ENCODE data around the gene HOXC5. TPM values are rescaled to one million over a fixed set of nuclear protein-coding genes. Genes with fewer than 3 reads are reported as not detected.

The HOXC5 gene
- total RNA-seq, 2 donors from 2014 or later: not detected

DNA sequence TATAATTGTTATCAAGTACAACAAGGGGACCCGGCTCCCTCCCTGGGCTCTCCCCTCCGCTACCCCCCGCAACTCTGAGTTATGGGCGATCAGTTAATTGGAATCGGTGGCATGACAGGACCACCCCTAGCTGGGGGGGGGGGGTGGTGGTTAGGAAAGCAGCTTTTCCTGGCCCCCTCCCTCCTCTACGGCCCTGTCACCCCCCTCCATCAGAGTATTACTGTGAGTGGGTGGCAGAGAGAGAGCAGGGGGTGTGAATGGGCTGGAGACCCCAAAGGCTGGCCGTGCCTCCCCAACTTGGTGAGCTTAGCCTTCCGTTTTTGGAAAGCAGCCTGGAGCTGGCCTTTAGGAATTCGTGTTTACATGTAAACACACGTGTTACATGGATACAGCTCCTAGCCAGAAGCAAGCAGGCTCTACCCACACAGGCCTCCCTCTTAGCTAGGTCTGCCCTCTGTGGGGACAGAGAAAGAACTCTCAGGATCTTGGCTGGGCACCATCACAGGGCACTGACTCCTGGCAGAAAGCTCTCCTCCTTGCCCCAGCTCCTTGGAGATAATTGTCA is 19.7 kb downstream of the HOXC5 start:
- Mint-ChIP-seq H3K4me1 (ENCODE audit: low read depth in 2 of 2) (peaks cover 40 to 44% of the 10 kb centered on the region in 2 donors), H3K27ac (peak overlapping the region; percentile 60 to 73), H3K27me3 (peaks cover 53 to 61% of the 10 kb centered on the region in 2 donors), H3K36me3 (peaks cover 7% of the 10 kb centered on the region), H3K4me3 (peak overlapping the region; percentile 81), H3K9me3 (no peaks in the 10 kb centered on the region)
- no peak for DNase-seq (ENCODE audit: low spot score)
- ATAC-seq: peak in 1 of 2 donors; percentile 17

DNA sequence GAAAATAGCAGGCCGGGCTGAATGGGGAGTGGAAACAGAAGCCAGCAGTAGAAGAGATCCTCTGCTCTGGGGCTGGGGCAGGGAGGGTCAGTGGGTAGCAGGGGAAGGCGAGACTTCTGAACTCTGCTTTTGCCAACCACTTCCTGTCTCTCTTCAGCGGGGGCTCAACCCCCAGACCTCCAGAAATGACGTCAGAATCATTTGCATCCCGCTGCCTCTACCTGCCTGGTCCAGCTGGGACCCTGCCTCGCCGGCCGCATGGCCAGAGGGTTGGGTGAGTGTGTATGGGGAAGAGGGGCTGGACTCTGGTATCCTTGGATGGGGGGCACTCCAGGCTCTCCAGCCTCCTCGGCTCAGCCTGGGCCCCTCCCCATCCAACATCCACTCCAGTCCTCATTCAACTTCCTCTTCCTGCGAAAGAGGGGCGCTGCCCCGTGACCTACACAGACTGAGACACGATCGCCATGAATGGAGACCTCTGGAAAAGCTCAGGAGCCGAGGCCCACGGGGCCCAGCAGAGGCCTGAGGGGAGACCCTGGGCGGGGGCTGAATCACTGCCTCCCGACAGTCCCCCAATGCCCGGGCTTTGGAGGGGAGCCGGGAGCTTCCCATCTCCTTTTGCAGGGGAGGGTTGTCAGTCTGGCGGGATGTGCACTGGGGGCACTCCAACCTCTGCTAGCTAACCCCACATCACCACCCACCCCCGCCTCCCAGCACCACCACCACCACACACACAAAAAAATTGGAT is 20.3 kb downstream of the HOXC5 start:
- H3K4me1 Mint-ChIP-seq (ENCODE audit: low read depth in 2 of 2): peaks cover 40 to 44% of the 10 kb centered on the region in 2 donors
- H3K27me3 Mint-ChIP-seq: peaks cover 49 to 55% of the 10 kb centered on the region in 2 donors
- peak overlapping the region; percentile 81 for H3K4me3 Mint-ChIP-seq
- peaks cover 7% of the 10 kb centered on the region for H3K36me3 Mint-ChIP-seq
- ATAC-seq (peak; percentile 69 to 80), DNase-seq (ENCODE audit: low spot score) (no peak)
- no peaks in the 10 kb centered on the region for H3K9me3 Mint-ChIP-seq
- H3K27ac Mint-ChIP-seq: peak overlapping the region; percentile 60 to 73

DNA sequence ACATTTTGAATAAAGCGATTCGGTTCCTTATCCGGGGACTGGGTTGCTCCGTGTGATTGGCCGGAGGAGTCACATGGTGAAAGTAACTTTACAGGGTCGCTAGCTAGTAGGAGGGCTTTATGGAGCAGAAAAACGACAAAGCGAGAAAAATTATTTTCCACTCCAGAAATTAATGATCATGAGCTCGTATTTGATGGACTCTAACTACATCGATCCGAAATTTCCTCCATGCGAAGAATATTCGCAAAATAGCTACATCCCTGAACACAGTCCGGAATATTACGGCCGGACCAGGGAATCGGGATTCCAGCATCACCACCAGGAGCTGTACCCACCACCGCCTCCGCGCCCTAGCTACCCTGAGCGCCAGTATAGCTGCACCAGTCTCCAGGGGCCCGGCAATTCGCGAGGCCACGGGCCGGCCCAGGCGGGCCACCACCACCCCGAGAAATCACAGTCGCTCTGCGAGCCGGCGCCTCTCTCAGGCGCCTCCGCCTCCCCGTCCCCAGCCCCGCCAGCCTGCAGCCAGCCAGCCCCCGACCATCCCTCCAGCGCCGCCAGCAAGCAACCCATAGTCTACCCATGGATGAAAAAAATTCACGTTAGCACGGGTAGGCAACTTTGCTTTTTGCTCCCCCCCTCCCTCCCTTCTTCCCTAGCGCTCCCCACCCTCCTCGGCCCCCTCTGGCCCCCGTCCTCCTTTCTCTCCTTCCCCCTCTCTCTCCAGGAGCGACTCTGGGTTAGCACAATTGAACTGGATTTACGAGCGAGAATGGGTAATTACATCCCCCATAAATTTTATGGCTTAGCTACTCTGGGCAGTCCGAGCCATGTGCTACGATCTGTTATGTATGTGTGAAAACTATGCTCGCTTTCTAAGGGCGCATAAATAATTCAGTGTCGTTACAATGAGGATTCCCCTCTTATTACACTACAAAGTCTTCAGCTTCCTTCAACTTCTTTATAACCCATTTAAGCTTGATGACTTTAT is 21.2 kb downstream of the HOXC5 start, which contains the start of gene HOXC4:
HOXC4 (plus strand) TSS at position 85 of the 991 bp plus-strand sequence; CDS start at position 173, 88 bp downstream.
- DNase-seq (ENCODE audit: low spot score) (no peak), ATAC-seq (peak; percentile 70 to 74)
- peak within 1 kb of the TSS; percentile 73 for H3K27ac Mint-ChIP-seq
- H3K9me3 Mint-ChIP-seq: no peaks in the 10 kb centered on the region
- H3K36me3 Mint-ChIP-seq: peaks cover 7% of the 10 kb centered on the region
- H3K4me1 Mint-ChIP-seq (ENCODE audit: low read depth in 2 of 2): peaks cover 40 to 44% of the 10 kb centered on the region in 2 donors
- H3K27me3 Mint-ChIP-seq: peaks cover 49 to 55% of the 10 kb centered on the region in 2 donors
- H3K4me3 Mint-ChIP-seq: peak within 1 kb of the TSS; percentile 81

DNA sequence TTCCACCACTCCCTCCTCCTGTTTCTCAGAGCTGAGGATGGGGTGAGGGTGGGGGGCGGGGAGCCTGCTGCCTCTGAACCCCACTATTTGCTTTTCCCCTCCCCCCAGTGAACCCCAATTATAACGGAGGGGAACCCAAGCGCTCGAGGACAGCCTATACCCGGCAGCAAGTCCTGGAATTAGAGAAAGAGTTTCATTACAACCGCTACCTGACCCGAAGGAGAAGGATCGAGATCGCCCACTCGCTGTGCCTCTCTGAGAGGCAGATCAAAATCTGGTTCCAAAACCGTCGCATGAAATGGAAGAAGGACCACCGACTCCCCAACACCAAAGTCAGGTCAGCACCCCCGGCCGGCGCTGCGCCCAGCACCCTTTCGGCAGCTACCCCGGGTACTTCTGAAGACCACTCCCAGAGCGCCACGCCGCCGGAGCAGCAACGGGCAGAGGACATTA is 21.9 kb downstream of the HOXC5 start:
- peak overlapping the region; percentile 81 for H3K4me3 Mint-ChIP-seq
- H3K27ac Mint-ChIP-seq: peak overlapping the region; percentile 73
- peaks cover 5% of the 10 kb centered on the region for H3K36me3 Mint-ChIP-seq
- ATAC-seq: no peak
- no peak for DNase-seq (ENCODE audit: low spot score)
- peaks cover 48 to 55% of the 10 kb centered on the region in 2 donors for H3K27me3 Mint-ChIP-seq
- H3K4me1 Mint-ChIP-seq (ENCODE audit: low read depth in 2 of 2): peaks cover 38 to 42% of the 10 kb centered on the region in 2 donors
- H3K9me3 Mint-ChIP-seq: no peaks in the 10 kb centered on the region

DNA sequence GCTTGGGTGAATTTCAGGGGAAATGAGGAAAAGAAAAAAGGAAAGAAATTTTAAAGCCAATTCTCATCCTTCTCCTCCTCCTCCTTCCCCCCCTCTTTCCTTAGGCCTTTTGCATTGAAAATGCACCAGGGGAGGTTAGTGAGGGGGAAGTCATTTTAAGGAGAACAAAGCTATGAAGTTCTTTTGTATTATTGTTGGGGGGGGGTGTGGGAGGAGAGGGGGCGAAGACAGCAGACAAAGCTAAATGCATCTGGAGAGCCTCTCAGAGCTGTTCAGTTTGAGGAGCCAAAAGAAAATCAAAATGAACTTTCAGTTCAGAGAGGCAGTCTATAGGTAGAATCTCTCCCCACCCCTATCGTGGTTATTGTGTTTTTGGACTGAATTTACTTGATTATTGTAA is 22.7 kb downstream of the HOXC5 start:
- peaks cover 30 to 34% of the 10 kb centered on the region in 2 donors for H3K4me1 Mint-ChIP-seq (ENCODE audit: low read depth in 2 of 2)
- H3K9me3 Mint-ChIP-seq: no peaks in the 10 kb centered on the region
- no peak for DNase-seq (ENCODE audit: low spot score)
- H3K27ac Mint-ChIP-seq: no peak overlapping the region
- H3K27me3 Mint-ChIP-seq: peaks cover 46 to 51% of the 10 kb centered on the region in 2 donors
- H3K36me3 Mint-ChIP-seq: no peaks in the 10 kb centered on the region
- ATAC-seq: no peak
- H3K4me3 Mint-ChIP-seq: no peak overlapping the region

DNA sequence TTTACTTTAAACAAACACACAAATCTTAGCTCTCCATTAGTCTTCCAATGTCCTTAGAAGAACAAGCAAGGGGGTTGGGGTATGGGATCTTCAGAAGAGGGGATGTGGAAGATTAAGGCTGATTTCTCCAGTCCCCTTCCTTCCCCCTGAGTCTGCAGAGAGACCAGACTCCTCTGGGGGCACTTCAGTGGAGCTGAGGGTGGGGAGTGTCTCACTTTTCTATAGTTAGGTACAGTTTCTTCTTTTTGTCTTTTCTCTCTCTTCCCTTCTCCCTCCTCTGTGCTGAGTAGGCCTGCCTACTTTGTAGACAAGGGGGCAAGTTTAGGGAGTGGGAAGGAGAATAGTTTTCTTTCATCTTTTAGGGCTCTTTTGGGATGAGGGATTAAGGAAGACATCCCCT is 23.3 kb downstream of the HOXC5 start:
- no peak for ATAC-seq
- no peaks in the 10 kb centered on the region for H3K36me3 Mint-ChIP-seq
- H3K27ac Mint-ChIP-seq: no peak overlapping the region
- H3K27me3 Mint-ChIP-seq: peaks cover 45 to 47% of the 10 kb centered on the region in 2 donors
- peaks cover 24 to 28% of the 10 kb centered on the region in 2 donors for H3K4me1 Mint-ChIP-seq (ENCODE audit: low read depth in 2 of 2)
- no peak overlapping the region for H3K4me3 Mint-ChIP-seq
- no peaks in the 10 kb centered on the region for H3K9me3 Mint-ChIP-seq
- no peak for DNase-seq (ENCODE audit: low spot score)

DNA sequence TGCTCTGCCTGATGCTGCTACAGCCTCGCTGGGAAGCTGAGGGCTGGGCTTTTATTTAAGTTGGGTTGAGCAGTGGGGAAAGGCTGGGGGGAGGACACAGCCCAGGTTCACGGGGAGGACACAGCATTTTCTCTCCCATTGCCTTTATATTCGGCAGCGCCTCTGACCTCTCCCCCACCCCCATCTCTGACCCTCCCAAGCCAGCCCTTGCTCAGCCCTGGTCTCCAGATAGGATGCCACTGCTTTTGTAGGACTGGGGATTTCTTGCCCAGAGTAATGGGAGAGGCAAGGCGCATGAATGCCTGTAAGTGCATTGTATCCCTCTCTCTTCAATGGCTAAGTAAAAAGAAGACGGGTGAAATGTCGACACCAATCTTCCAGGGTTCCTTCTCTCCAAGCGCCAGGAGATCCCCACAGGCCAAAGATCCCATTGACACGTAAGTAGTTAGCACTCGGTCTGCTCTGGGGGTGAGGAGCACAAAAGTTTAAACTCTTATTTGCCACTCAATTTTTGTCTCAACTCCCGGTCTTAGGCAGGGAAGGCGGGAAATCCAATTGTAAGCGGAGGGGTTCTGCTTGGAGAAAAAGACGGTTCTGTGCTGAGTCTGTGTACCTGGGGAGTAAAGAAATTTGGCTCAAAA is 25.4 kb downstream of the HOXC5 start:
- Mint-ChIP-seq H3K4me3 (no peak overlapping the region), H3K27ac (no peak overlapping the region)

DNA sequence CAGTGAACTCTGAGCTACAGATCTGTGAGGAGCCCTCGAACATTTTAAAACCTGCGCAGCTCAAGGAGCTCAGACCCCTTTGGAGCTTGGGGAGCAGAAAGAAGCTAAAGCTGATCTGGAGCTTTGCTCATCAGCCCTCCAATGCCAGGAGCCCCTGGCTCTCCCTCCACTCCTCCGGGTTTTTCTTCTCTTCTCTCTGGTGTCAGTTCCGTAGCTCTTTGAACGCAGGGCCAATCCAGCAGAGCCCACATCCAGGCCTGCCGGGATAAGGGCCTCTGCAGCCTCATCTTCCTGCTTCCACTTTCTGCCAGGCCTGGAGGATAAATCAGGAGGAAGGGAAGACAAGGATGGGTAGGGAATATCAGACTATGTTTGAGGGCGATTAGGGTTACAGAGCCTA is 26.8 kb downstream of the HOXC5 start:
- H3K9me3 Mint-ChIP-seq: no peaks in the 10 kb centered on the region
- H3K4me3 Mint-ChIP-seq: no peak overlapping the region
- no peaks in the 10 kb centered on the region for H3K36me3 Mint-ChIP-seq
- H3K27ac Mint-ChIP-seq: no peak overlapping the region
- H3K27me3 Mint-ChIP-seq: peaks cover 49 to 62% of the 10 kb centered on the region in 2 donors
- no peak for ATAC-seq
- H3K4me1 Mint-ChIP-seq (ENCODE audit: low read depth in 2 of 2): peaks cover 2% of the 10 kb centered on the region in 2 donors
- no peak for DNase-seq (ENCODE audit: low spot score)

More for the DNA sequence above, 25.4 kb downstream of the HOXC5 start:
- H3K27me3 Mint-ChIP-seq: peaks cover 46 to 58% of the 10 kb centered on the region in 2 donors
- H3K36me3 Mint-ChIP-seq: no peaks in the 10 kb centered on the region
- ATAC-seq (no peak), DNase-seq (ENCODE audit: low spot score) (no peak)
- peaks cover 7 to 11% of the 10 kb centered on the region in 2 donors for H3K4me1 Mint-ChIP-seq (ENCODE audit: low read depth in 2 of 2)
- no peaks in the 10 kb centered on the region for H3K9me3 Mint-ChIP-seq

DNA sequence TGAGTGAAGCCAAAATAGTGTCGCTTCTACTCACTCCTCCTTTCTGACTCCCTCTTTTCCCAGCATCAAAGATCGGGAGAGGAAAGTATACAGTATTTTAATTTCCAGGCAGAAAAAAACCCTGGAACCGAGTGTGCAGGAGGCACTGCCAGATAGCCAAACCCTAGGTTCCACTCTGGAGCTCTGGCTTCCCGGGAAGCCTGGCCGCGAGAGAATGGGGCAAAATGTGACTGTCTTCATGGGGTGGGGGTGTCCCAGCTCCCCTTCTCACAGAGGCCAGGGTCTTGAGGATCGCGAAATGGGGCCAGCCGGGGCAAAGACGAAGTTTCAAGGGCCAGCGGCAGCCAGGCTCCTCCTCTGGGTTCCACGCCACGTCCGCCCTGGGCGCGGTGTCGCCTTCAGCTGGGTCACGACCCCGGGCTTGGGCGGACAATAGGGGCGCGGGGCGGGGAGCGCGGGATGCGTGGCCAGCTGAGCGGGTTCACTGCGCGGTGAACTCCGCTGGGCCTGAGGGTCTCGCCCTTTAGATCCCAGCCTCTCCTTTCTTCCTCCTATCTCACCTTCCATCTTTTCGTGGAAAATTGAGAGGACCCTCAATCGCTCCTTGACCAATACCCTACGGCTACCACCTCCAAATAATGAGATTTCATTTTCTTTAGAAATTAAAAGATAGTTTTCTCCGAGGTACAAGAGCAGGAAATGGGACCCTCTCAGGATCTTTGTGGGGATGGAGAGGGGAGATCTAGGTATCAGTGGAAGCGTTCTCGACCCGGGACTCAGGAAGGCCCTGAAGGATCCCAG is 27.5 kb downstream of the HOXC5 start:
- Mint-ChIP-seq H3K4me1 (ENCODE audit: low read depth in 2 of 2) (no peaks in the 10 kb centered on the region), H3K27me3 (peaks cover 43 to 59% of the 10 kb centered on the region in 2 donors), H3K4me3 (no peak overlapping the region), H3K36me3 (no peaks in the 10 kb centered on the region), H3K9me3 (no peaks in the 10 kb centered on the region), H3K27ac (no peak overlapping the region)
- no peak for ATAC-seq
- no peak for DNase-seq (ENCODE audit: low spot score)

DNA sequence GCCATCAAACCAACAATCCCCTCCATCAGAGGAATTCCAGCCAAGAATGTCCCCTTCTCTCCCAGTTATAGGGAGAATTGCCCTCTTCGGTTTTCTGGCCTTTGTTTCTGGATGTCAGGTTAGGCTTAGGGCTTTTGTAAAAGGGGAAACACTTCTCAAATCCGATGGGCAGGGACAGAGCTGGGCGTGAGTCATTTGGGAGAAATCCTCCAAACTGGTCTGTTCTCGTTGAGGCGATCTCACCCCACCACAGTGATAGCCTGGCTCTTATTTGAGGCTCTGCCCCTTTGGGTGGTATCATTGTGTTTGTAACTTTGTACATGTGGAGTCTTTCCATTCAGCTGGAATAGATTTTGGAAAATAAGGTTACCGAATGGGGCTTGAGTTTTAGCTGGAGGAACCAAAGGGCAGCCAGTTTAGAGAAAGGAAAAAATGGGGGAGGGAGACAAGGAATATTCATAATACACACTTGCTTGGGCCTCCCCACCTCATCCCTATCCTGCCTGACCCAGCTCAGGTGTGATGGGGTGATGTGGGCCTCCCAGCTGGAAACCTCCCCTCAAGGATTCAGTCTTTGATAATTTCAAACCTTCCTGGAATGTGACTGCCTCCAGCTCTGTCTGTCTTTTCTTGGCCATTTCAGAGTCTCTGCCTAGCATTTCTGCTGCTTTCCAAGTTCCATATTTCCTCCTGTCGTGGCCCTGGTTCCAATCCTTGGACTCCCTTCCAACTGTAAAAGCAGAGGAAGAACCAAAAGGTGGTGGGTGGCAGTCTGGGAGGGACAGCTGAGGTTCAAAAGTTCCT is 28.3 kb downstream of the HOXC5 start:
- no peak overlapping the region for H3K27ac Mint-ChIP-seq
- H3K9me3 Mint-ChIP-seq: no peaks in the 10 kb centered on the region
- DNase-seq (ENCODE audit: low spot score): no peak
- no peaks in the 10 kb centered on the region for H3K4me1 Mint-ChIP-seq (ENCODE audit: low read depth in 2 of 2)
- no peaks in the 10 kb centered on the region for H3K36me3 Mint-ChIP-seq
- no peak for ATAC-seq
- no peak overlapping the region for H3K4me3 Mint-ChIP-seq
- peaks cover 42 to 56% of the 10 kb centered on the region in 2 donors for H3K27me3 Mint-ChIP-seq

DNA sequence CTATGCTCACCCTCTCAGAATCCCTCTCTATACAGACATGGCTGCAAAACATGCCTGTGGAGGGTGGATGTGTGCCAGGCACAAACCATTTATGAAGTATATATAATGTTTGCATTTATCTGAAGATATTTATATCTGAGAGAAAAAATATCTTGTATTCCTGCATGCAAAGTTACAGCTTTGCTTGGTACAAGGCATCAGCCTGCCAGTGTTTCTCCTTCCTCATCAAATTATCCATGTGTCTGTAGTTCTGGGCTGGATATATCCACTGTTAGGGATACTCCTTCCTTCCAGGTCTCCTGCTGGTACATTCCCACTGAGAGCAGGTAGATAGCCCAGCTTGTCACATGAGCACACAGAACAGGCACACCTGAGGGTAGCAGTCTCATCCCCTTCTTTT is 32.8 kb downstream of the HOXC5 start:
- no peaks in the 10 kb centered on the region for H3K4me1 Mint-ChIP-seq (ENCODE audit: low read depth in 2 of 2)
- H3K36me3 Mint-ChIP-seq: no peaks in the 10 kb centered on the region
- ATAC-seq: no peak
- no peak overlapping the region for H3K27ac Mint-ChIP-seq
- no peak overlapping the region for H3K4me3 Mint-ChIP-seq
- DNase-seq (ENCODE audit: low spot score): no peak
- H3K27me3 Mint-ChIP-seq: peaks cover 29 to 38% of the 10 kb centered on the region in 2 donors
- no peaks in the 10 kb centered on the region for H3K9me3 Mint-ChIP-seq

DNA sequence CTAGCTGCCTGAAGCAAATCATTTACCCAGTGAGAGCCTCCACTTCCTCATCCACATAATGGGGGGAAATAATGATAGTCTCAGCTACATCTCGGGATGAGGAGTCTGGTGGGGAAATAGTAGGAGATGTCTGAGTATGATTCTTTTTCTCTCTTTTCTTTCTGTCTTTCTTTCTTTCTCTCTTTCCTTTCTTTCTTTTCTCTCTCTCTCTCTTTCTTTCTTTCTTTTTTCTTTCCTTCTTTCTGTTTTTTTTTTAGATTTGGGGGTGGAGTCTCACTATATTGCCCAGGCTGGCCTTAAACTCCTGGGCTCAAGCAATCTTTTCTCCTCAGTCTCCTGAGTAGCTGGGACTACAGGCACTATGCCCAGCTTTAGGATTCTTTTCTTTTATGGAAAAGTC is 33.6 kb downstream of the HOXC5 start:
- peaks cover 29 to 33% of the 10 kb centered on the region in 2 donors for H3K27me3 Mint-ChIP-seq
- no peak overlapping the region for H3K27ac Mint-ChIP-seq
- no peaks in the 10 kb centered on the region for H3K36me3 Mint-ChIP-seq

More for the DNA sequence above, 33.6 kb downstream of the HOXC5 start:
- Mint-ChIP-seq H3K9me3 (no peaks in the 10 kb centered on the region), H3K4me1 (ENCODE audit: low read depth in 2 of 2) (no peaks in the 10 kb centered on the region), H3K4me3 (no peak overlapping the region)
- DNase-seq (ENCODE audit: low spot score): no peak
- ATAC-seq: no peak
